ENCODE data around the gene BARX2. TPM values are rescaled to one million over a fixed set of nuclear protein-coding genes. Genes with fewer than 3 reads are reported as not detected.

Gene BARX2
- total and polyA plus RNA-seq, 2 donors (not counting 3 experiments of a cell fraction or from before 2014, with no cell fraction given), result not detected

GRCh38 chr11:129382583-129382982 lies 6.9 kb downstream of the BARX2 start:
- DNase-seq (ENCODE audit: low read depth, low spot score), result no peak
- H3K36me3 ChIP-seq (ENCODE audit: control insufficient read depth in 2 of 2, extremely low read depth in 1 of 2, insufficient read depth in 2 of 2, low read length in 2 of 2), result no peaks in the 10 kb centered on the region
- ChIA-PET CTCF (no interaction called here), POLR2A (no interaction called here)
- H3K27me3 ChIP-seq (ENCODE audit: control insufficient read depth in 2 of 2, insufficient read depth in 2 of 2, low read length in 2 of 2), result peaks cover 6 to 11% of the 10 kb centered on the region in 2 experiments
- no peak overlapping the region for H3K4me3 ChIP-seq (replicated peaks in 1 of 3; ENCODE audit: insufficient read depth in 1 of 3, low read depth in 1 of 3, low read length in 3 of 3)
- H2AFZ ChIP-seq (ENCODE audit: low read depth, low read length), result no peak overlapping the region
- TF ChIP-seq GATA2 (IDR thresholded peaks at IDR 0.05; ENCODE audit: insufficient read depth, insufficient read length, low read depth, low read length), result no peak
- no peak for TF ChIP-seq POLR2A (IDR thresholded peaks at IDR 0.05; ENCODE audit: low read depth, low read length)
- no peak for TF ChIP-seq JUN (IDR thresholded peaks at IDR 0.05; ENCODE audit: borderline replicate concordance, insufficient read depth, insufficient read length, low read depth)
- H3K79me2 ChIP-seq (ENCODE audit: control insufficient read depth, insufficient read depth, low read length), result no peaks in the 10 kb centered on the region
- intact Hi-C loops (cut with micrococcal nuclease) (no loop called here), dilution Hi-C loops (cut with MboI; ENCODE audit: extremely low pct_ligation_motif_present, low sequenced_read_pairs) (no loop called here)
- no peak overlapping the region for H3K27ac ChIP-seq (ENCODE audit: insufficient read depth, low read depth, low read length)
- H3K9me1 ChIP-seq (replicated peaks; ENCODE audit: control insufficient read depth, extremely low read depth, insufficient read depth, low read length), result no peaks in the 10 kb centered on the region
- no peaks in the 10 kb centered on the region for H3K9me3 ChIP-seq (replicated peaks; ENCODE audit: control insufficient read depth, insufficient read depth, low read length)
- no peak for FAIRE-seq
- H3K4me2 ChIP-seq (ENCODE audit: insufficient read depth, low read length), result no peak overlapping the region
- no peaks in the 10 kb centered on the region for H4K20me1 ChIP-seq (replicated peaks; ENCODE audit: control insufficient read depth, extremely low read depth, insufficient read depth, low read length)
- no peaks in the 10 kb centered on the region for H3K4me1 ChIP-seq (ENCODE audit: control insufficient read depth, extremely low read depth, insufficient read depth, low read length)
- BruUV-seq (replicated peaks), result no TSS peak
- no peak overlapping the region for H3K9ac ChIP-seq (replicated peaks; ENCODE audit: extremely low read depth, insufficient read depth, low read length)

GRCh38 chr11:129383060-129383459 lies 7.4 kb downstream of the BARX2 start:
- no peaks in the 10 kb centered on the region for H3K79me2 ChIP-seq (ENCODE audit: control insufficient read depth, insufficient read depth, low read length)
- no peak overlapping the region for H3K27ac ChIP-seq (ENCODE audit: insufficient read depth, low read depth, low read length)
- no peaks in the 10 kb centered on the region for H4K20me1 ChIP-seq (replicated peaks; ENCODE audit: control insufficient read depth, extremely low read depth, insufficient read depth, low read length)
- no peaks in the 10 kb centered on the region for H3K9me3 ChIP-seq (replicated peaks; ENCODE audit: control insufficient read depth, insufficient read depth, low read length)
- H3K4me1 ChIP-seq (ENCODE audit: control insufficient read depth, extremely low read depth, insufficient read depth, low read length), result no peaks in the 10 kb centered on the region
- H3K4me3 ChIP-seq (replicated peaks in 1 of 3; ENCODE audit: insufficient read depth in 1 of 3, low read depth in 1 of 3, low read length in 3 of 3), result no peak overlapping the region
- dilution Hi-C loops (cut with MboI; ENCODE audit: extremely low pct_ligation_motif_present, low sequenced_read_pairs) (no loop called here), intact Hi-C loops (cut with micrococcal nuclease) (no loop called here)
- DNase-seq (ENCODE audit: low read depth, low spot score) (no peak), FAIRE-seq (no peak)
- no peak overlapping the region for H3K4me2 ChIP-seq (ENCODE audit: insufficient read depth, low read length)
- no peak overlapping the region for H3K9ac ChIP-seq (replicated peaks; ENCODE audit: extremely low read depth, insufficient read depth, low read length)
- ChIA-PET CTCF (no interaction called here), POLR2A (no interaction called here)
- TF ChIP-seq FOS (IDR thresholded peaks at IDR 0.05; ENCODE audit: borderline replicate concordance, insufficient read depth, low read length), result no peak
- no peak for TF ChIP-seq GATA2 (IDR thresholded peaks at IDR 0.05; ENCODE audit: insufficient read depth, insufficient read length, low read depth, low read length)
- TF ChIP-seq MAX (IDR thresholded peaks at IDR 0.05; ENCODE audit: insufficient read depth, insufficient read length), result no peak
- TF ChIP-seq CTCF (IDR thresholded peaks at IDR 0.05; ENCODE audit: extremely low read depth in 1 of 2, insufficient read depth in 1 of 2, low read depth in 1 of 2, low read length in 2 of 2), result no peak
- no peak for TF ChIP-seq MYC (IDR thresholded peaks at IDR 0.05; ENCODE audit: low read depth, low read length)
- no peak for TF ChIP-seq POLR2AphosphoS5 (IDR thresholded peaks at IDR 0.05; ENCODE audit: insufficient read depth, low read depth, low read length)
- no peak for TF ChIP-seq EZH2 (IDR thresholded peaks at IDR 0.05; ENCODE audit: borderline replicate concordance, low read depth, low read length, severe bottlenecking)
- no peak for TF ChIP-seq POLR2A (IDR thresholded peaks at IDR 0.05; ENCODE audit: low read depth, low read length)
- H3K36me3 ChIP-seq (ENCODE audit: control insufficient read depth in 2 of 2, extremely low read depth in 1 of 2, insufficient read depth in 2 of 2, low read length in 2 of 2), result no peaks in the 10 kb centered on the region
- H2AFZ ChIP-seq (ENCODE audit: low read depth, low read length), result no peak overlapping the region
- peaks cover 2 to 7% of the 10 kb centered on the region in 2 experiments for H3K27me3 ChIP-seq (ENCODE audit: control insufficient read depth in 2 of 2, insufficient read depth in 2 of 2, low read length in 2 of 2)
- BruUV-seq (replicated peaks), result no TSS peak
- H3K9me1 ChIP-seq (replicated peaks; ENCODE audit: control insufficient read depth, extremely low read depth, insufficient read depth, low read length), result no peaks in the 10 kb centered on the region

Data from endothelial cell of umbilical vein (primary cell).